ENCODE measurements around the gene CD44. TPM values are rescaled to one million over a fixed set of nuclear protein-coding genes. Genes with fewer than 3 reads are reported as not detected.
A peak's percentile ranks its signal among the peaks of the same experiment; 100 is the strongest.

The CD44 gene
- total RNA-seq, 4 donors from 2014 or later, result 56.3 to 182 (median 114) TPM

DNA sequence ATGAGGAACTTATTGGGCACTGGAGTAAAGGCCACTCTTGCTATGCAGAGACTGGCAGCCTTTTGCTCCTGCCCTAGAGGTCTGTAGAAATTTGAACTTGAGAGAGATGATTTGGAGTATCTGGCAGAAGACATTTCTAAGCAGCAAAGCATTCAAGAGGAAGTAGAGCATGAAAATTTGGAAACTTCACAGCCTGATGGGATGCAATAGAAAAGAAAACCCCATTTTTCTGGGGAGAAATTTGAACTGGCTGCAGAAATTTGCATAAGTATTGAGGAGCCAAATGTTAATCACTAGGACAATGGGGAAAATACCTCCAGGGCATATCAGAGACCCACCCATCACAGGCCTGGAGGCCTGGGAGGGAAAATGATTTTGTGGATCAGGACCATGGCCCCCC is 29.9 kb upstream of the CD44 start:
- Histone ChIP-seq H3K4me1 (peaks cover 0 to 13% (median 11%) of the 10 kb centered on the region in 4 donors), H3K27ac (no peak overlapping the region), H3K27me3 (no peaks in the 10 kb centered on the region), H3K4me3 (no peak overlapping the region), H3K9me3 (no peaks in the 10 kb centered on the region), H3K36me3 (no peaks in the 10 kb centered on the region)
- in situ Hi-C loops (cut with MboI; ENCODE audit: low pct_ligation_motif_present in 1 of 4, low pct_unique_long_range_greater_than_20kb in 1 of 4, low sequenced_read_pairs in 3 of 4) (no loop called here), intact Hi-C loops (cut with DNase I; ENCODE audit: low total_unique reads) (no loop called here)
- TF ChIP-seq EP300 (IDR thresholded peaks at IDR 0.05; ENCODE audit: low read depth) (no peak), POLR2A (IDR thresholded peaks at IDR 0.05) (no peak), POLR2AphosphoS5 (IDR thresholded peaks at IDR 0.05) (no peak)
- TF ChIP-seq, protein P1, sequence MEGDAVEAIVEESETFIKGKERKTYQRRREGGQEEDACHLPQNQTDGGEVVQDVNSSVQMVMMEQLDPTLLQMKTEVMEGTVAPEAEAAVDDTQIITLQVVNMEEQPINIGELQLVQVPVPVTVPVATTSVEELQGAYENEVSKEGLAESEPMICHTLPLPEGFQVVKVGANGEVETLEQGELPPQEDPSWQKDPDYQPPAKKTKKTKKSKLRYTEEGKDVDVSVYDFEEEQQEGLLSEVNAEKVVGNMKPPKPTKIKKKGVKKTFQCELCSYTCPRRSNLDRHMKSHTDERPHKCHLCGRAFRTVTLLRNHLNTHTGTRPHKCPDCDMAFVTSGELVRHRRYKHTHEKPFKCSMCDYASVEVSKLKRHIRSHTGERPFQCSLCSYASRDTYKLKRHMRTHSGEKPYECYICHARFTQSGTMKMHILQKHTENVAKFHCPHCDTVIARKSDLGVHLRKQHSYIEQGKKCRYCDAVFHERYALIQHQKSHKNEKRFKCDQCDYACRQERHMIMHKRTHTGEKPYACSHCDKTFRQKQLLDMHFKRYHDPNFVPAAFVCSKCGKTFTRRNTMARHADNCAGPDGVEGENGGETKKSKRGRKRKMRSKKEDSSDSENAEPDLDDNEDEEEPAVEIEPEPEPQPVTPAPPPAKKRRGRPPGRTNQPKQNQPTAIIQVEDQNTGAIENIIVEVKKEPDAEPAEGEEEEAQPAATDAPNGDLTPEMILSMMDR (IDR thresholded peaks at IDR 0.05), result no peak
- no peak for DNase-seq

DNA sequence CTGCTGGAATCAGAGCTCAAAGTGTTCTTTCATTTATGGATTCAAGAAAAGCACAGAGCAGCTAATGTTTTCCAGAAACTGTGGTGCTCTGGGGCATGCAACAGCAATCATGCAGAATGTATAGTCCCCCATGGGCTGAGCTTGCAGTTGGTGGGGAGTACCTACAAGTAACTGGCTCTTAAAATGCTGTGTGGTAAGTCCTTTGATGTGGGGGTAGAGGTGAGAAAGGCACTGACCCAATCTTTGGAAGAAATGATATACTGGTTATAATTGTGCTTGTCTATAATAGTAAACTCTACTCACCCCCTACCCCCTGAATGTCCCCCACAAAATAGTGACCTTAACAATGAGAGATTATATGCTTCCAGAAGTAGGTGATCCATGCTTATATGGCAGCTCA is 29.1 kb upstream of the CD44 start:
- in situ Hi-C loops (cut with MboI; ENCODE audit: low pct_ligation_motif_present in 1 of 4, low pct_unique_long_range_greater_than_20kb in 1 of 4, low sequenced_read_pairs in 3 of 4), result no loop called here
- no peak overlapping the region for H3K27ac ChIP-seq

DNA sequence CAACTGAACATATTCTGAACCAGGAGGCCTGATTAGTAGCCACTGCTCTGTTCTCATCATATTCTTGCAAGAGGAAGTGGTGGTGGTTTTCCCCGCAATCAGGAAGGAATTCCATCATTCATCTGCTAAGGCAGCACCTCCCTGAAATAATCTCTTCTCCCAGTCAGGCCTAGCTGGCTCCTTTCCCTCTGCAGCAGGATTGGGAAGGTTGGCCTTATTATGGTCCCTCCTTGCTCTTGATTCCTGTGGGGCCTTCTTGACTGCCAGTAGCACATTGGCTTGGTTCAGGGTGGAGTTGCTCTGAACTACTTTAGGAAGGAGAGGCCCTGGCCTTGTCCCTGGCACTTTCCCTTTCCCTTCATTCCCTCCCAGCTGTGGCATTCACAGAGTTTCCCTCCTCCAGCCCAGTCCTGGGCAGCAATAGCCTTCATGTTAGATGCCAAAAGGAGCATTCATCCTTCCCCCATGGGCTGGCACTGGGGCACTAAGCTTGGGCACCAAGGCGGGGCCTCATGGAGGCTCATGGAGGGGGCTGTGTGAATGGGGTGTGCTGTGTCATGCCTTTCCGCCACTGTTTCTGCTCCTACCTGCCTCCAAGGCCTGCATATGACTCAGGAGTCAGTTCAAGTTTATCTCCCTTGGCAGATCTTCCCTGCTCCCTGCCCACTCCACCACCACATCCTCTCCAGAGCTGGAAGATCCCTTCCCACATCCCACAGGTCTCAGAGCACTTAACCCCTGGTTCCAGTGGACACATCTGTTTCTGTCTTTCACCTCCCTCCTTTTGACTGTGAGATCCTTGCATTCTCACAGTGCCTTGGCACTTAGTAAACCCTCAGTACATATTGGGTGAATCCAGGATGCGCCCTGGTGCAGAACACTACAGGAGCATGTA is 27.6 kb upstream of the CD44 start:
- TF ChIP-seq POLR2A (IDR thresholded peaks at IDR 0.05), result no peak
- TF ChIP-seq, protein P1 (IDR thresholded peaks at IDR 0.05), result no peak
- TF ChIP-seq EP300 (IDR thresholded peaks at IDR 0.05; ENCODE audit: low read depth), result no peak
- TF ChIP-seq POLR2AphosphoS5 (IDR thresholded peaks at IDR 0.05), result no peak
- H3K4me1 ChIP-seq, result peaks cover 5 to 17% (median 10%) of the 10 kb centered on the region in 4 donors
- H3K9me3 ChIP-seq, result no peaks in the 10 kb centered on the region
- 60 to 79% methylated on average over 2 to 4 of the region's 4 CpGs for WGBS, 2 donors (ENCODE audit: low coverage in 1 of 2)
- DNase-seq, result peak; percentile 31
- no peak overlapping the region for H3K4me3 ChIP-seq
- H3K27me3 ChIP-seq, result no peaks in the 10 kb centered on the region
- intact Hi-C loops (cut with DNase I; ENCODE audit: low total_unique reads) (no loop called here), in situ Hi-C loops (cut with MboI; ENCODE audit: low pct_ligation_motif_present in 1 of 4, low pct_unique_long_range_greater_than_20kb in 1 of 4, low sequenced_read_pairs in 3 of 4) (no loop called here)
- no peaks in the 10 kb centered on the region for H3K36me3 ChIP-seq
- no peak overlapping the region for H3K27ac ChIP-seq

More for the DNA sequence above, 29.1 kb upstream of the CD44 start:
- no peaks in the 10 kb centered on the region for H3K27me3 ChIP-seq
- H3K36me3 ChIP-seq, result no peaks in the 10 kb centered on the region
- H3K4me3 ChIP-seq, result no peak overlapping the region
- no peak for DNase-seq
- H3K4me1 ChIP-seq, result peaks cover 0 to 13% (median 11%) of the 10 kb centered on the region in 4 donors
- intact Hi-C loops (cut with DNase I; ENCODE audit: low total_unique reads), result no loop called here
- TF ChIP-seq POLR2A (IDR thresholded peaks at IDR 0.05) (no peak), POLR2AphosphoS5 (IDR thresholded peaks at IDR 0.05) (no peak), EP300 (IDR thresholded peaks at IDR 0.05; ENCODE audit: low read depth) (no peak)
- TF ChIP-seq, protein P1 (IDR thresholded peaks at IDR 0.05), result no peak
- H3K9me3 ChIP-seq, result no peaks in the 10 kb centered on the region

DNA sequence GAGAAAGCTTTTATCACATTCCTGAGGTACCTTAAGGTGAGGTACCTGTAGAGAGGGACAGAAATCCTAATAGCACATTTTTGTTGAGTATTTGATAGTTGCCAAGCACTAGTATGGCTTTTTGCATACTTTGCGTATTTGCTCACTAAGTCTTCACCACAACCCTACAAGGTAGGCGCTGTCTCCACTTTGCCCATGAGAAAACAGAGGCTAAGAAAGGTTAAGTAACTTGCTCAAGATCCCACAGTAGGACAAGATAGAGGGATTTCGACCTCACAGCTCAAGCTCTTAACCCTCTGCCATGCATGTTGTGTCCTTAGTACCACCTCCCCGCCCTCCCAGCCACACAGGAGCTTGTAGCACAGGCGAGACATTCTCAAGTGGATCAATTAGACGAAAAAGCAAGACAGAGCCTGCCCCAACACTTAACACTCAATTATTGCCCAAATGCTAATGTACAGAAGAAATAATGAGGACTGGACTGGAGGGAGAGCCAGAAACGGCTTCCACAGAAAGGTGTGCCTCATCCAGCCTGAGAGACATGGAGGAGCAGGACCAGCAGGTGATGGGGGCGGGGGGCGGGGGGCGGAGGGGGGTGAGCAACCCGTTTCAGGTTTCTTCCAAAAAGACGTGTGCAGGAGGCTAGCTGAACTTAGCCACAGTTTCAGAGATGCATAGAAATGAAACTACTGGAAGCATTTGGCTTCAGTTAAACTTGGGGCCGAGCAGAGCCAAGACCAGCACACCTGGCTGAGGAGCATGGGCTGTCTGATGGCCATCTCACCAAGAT is 26.7 kb upstream of the CD44 start:
- TF ChIP-seq, protein P1 (IDR thresholded peaks at IDR 0.05), result no peak
- TF ChIP-seq POLR2AphosphoS5 (IDR thresholded peaks at IDR 0.05) (no peak), EP300 (IDR thresholded peaks at IDR 0.05; ENCODE audit: low read depth) (no peak), POLR2A (IDR thresholded peaks at IDR 0.05) (no peak)
- 90 to 91% methylated on average over 6 to 13 of the region's 13 CpGs for WGBS, 2 donors (ENCODE audit: low coverage in 1 of 2)
- Histone ChIP-seq H3K4me3 (no peak overlapping the region), H3K9me3 (no peaks in the 10 kb centered on the region), H3K4me1 (peaks cover 10 to 26% (median 15%) of the 10 kb centered on the region in 4 donors), H3K27ac (no peak overlapping the region), H3K27me3 (no peaks in the 10 kb centered on the region), H3K36me3 (no peaks in the 10 kb centered on the region)
- no peak for DNase-seq
- in situ Hi-C loops (cut with MboI; ENCODE audit: low pct_ligation_motif_present in 1 of 4, low pct_unique_long_range_greater_than_20kb in 1 of 4, low sequenced_read_pairs in 3 of 4) (no loop called here), intact Hi-C loops (cut with DNase I; ENCODE audit: low total_unique reads) (no loop called here)
